IMR-90 (cell line): ENCODE data around the gene PREB. TPM values are rescaled to one million over a fixed set of nuclear protein-coding genes. Genes with fewer than 3 reads are reported as not detected.

Experiments used
- ATAC-seq: fragments of 200-7000 bp; cut with Tn5 transposase; 2 replicates; pipeline ENCODE4 v1.9.1; 2020; ENCODE audit warnings: low read depth, mild to moderate bottlenecking, moderate library complexity
- BruUV-seq: library from RNA; stranded (reverse); fragments of 400-500 nt; replicated peaks from 2 replicates; lab custom pipeline; 2021; lab: Mats Ljungman, UMichigan
- CTCF ChIA-PET: fragments of 300-600 bp; formaldehyde crosslinking; extraction: SDS; loops from one replicate; lab custom pipeline; 2021; ENCODE audit warnings: antibody characterized with exemption; lab: Yijun Ruan, JAX
- POLR2A ChIA-PET: fragments of 300-600 bp; sonication (Branson Sonifier 250); formaldehyde crosslinking; loops from one replicate; lab custom pipeline; 2022; ENCODE audit warnings: antibody characterized with exemption; ENCODE audit not compliant: unreplicated experiment; lab: Charles Lee
- DNase-seq: peaks from one replicate; pipeline ENCODE4 v3.0.0; 2013
- H2AFZ ChIP-seq: replicated peaks from 2 replicates; pipeline ENCODE3; 2013; ENCODE audit warnings: low read length, mild to moderate bottlenecking; ENCODE audit not compliant: poor library complexity
- H2AK5ac ChIP-seq: 2 replicates; pipeline ENCODE4 v1.6.1; 2013; ENCODE audit warnings: low read depth, low read length, inconsistent platforms
- H2AK9ac ChIP-seq: replicated peaks from 2 replicates; pipeline ENCODE3; 2013; ENCODE audit warnings: mild to moderate bottlenecking, low read depth, low read length, moderate library complexity; ENCODE audit not compliant: poor library complexity
- H2BK120ac ChIP-seq: 2 replicates; pipeline ENCODE4 v1.6.1; 2013; ENCODE audit warnings: low read depth, low read length, inconsistent platforms
- H2BK15ac ChIP-seq: 3 replicates; pipeline ENCODE4 v1.6.1; 2013; ENCODE audit warnings: low read depth, low read length, inconsistent platforms
- H2BK20ac ChIP-seq: 2 replicates; pipeline ENCODE4 v1.6.1; 2013; ENCODE audit warnings: low read depth, mild to moderate bottlenecking, inconsistent platforms, low read length, moderate library complexity
- H2BK5ac ChIP-seq: 2 replicates; pipeline ENCODE4 v1.6.1; 2013; ENCODE audit warnings: mild to moderate bottlenecking, low read depth, low read length, inconsistent platforms; ENCODE audit not compliant: poor library complexity, severe bottlenecking
- H3K14ac ChIP-seq: replicated peaks from 2 replicates; pipeline ENCODE4 v1.6.1; 2013; ENCODE audit warnings: low read depth, low read length, inconsistent platforms
- H3K18ac ChIP-seq: 2 replicates; pipeline ENCODE4 v1.6.1; 2013; ENCODE audit warnings: low read depth, low read length, control low read depth
- H3K23ac ChIP-seq: 2 replicates; pipeline ENCODE4 v1.6.1; 2013; ENCODE audit warnings: low read depth, low read length, inconsistent platforms
- H3K27ac ChIP-seq: 2 replicates; pipeline ENCODE4 v1.5.1; 2013; ENCODE audit warnings: mild to moderate bottlenecking, control low read depth, low read length; ENCODE audit not compliant: insufficient read depth
- H3K27me3 ChIP-seq: 2 replicates; pipeline ENCODE4 v1.6.1; 2013; ENCODE audit warnings: low read length; ENCODE audit not compliant: control insufficient read depth, insufficient read depth
- H3K36me3 ChIP-seq: 2 replicates; pipeline ENCODE4 v1.6.1; 2013; ENCODE audit warnings: low read length, mixed read lengths; ENCODE audit not compliant: control insufficient read depth, insufficient read depth
- H3K4ac ChIP-seq: 2 replicates; pipeline ENCODE4 v1.6.1; 2013; ENCODE audit warnings: low read depth, low read length, inconsistent platforms
- H3K4me1 ChIP-seq: 2 replicates; pipeline ENCODE4 v1.6.1; 2013; ENCODE audit warnings: low read length, mixed read lengths; ENCODE audit not compliant: control insufficient read depth, insufficient read depth
- H3K4me2 ChIP-seq: 2 replicates; pipeline ENCODE4 v1.6.1; 2013; ENCODE audit warnings: low read depth, mild to moderate bottlenecking, control low read depth, low read length, moderate library complexity
- H3K4me3 ChIP-seq: 2 replicates; pipeline ENCODE4 v1.5.1; 2013; ENCODE audit warnings: low read depth, mild to moderate bottlenecking, control low read depth, low read length, moderate library complexity; ENCODE audit not compliant: insufficient read depth
- H3K56ac ChIP-seq: 2 replicates; pipeline ENCODE4 v1.6.1; 2013; ENCODE audit warnings: low read length, inconsistent platforms; ENCODE audit not compliant: insufficient read depth; ENCODE audit errors: extremely low read depth
- H3K79me1 ChIP-seq, 2 experiments: 2 replicates each; pipeline ENCODE4 v1.6.1; 2013; ENCODE audit warnings: low read length in 2 of 2, inconsistent platforms in 1 of 2, low read depth in 1 of 2
- H3K9ac ChIP-seq: 2 replicates; pipeline ENCODE4 v1.6.1; 2013; ENCODE audit warnings: low read depth, low read length, control low read depth
- H3K9me1 ChIP-seq: 2 replicates; pipeline ENCODE4 v1.6.1; 2013; ENCODE audit warnings: low read length, inconsistent platforms; ENCODE audit not compliant: insufficient read depth
- H3K9me3 ChIP-seq: 2 replicates; pipeline ENCODE4 v1.6.1; 2013; ENCODE audit warnings: low read length; ENCODE audit not compliant: control insufficient read depth, insufficient read depth
- H4K20me1 ChIP-seq: 2 replicates; pipeline ENCODE4 v1.6.1; 2013; ENCODE audit warnings: low read length, inconsistent platforms; ENCODE audit not compliant: insufficient read depth
- H4K5ac ChIP-seq: 2 replicates; pipeline ENCODE4 v1.6.1; 2013; ENCODE audit warnings: mild to moderate bottlenecking, low read depth, low read length, control low read depth
- H4K8ac ChIP-seq, 2 experiments: 2 replicates each; pipeline ENCODE4 v1.6.1; 2013; ENCODE audit warnings: low read depth in 2 of 2, low read length in 2 of 2, control low read depth in 1 of 2, inconsistent platforms in 1 of 2
- H4K91ac ChIP-seq: 2 replicates; pipeline ENCODE4 v1.6.1; 2013; ENCODE audit warnings: low read depth, low read length, inconsistent platforms; ENCODE audit not compliant: insufficient read depth
- BHLHE40 ChIP-seq: fragments of 150-350 bp; IDR thresholded peaks from 2 replicates; pipeline ENCODE4 v1.6.1; 2016; ENCODE audit warnings: mild to moderate bottlenecking, low read depth, low read length
- FOS ChIP-seq: fragments of 150-350 bp; IDR thresholded peaks from 2 replicates; pipeline ENCODE4 v1.6.1; 2016; ENCODE audit warnings: low read depth, low read length
- MAFK ChIP-seq: IDR thresholded peaks from 2 replicates; pipeline ENCODE4 v1.6.1; 2012; ENCODE audit warnings: low read depth, low read length, improper control_type of control experiment
- MAZ ChIP-seq: IDR thresholded peaks from 2 replicates; pipeline ENCODE4 v1.6.1; 2012; ENCODE audit warnings: low read depth, mild to moderate bottlenecking, low read length, improper control_type of control experiment, moderate library complexity, borderline replicate concordance
- NFE2L2 ChIP-seq: fragments of 150-350 bp; IDR thresholded peaks from 2 replicates; pipeline ENCODE4 v1.6.1; 2016; ENCODE audit warnings: low read depth, mild to moderate bottlenecking, low read length
- POLR2A ChIP-seq: IDR thresholded peaks from 2 replicates; pipeline ENCODE4 v1.6.1; 2012; ENCODE audit warnings: mild to moderate bottlenecking, low read depth, low read length
- RFX5 ChIP-seq: IDR thresholded peaks from 2 replicates; pipeline ENCODE4 v1.8.0; 2012; ENCODE audit warnings: low read depth, mild to moderate bottlenecking, low read length, moderate library complexity
- WGBS, 2 experiments: methylation state at CpG; one replicate each; pipeline versions ENCODE4 v1.1.5 to v1.1.7; 2013; ENCODE audit warnings: missing lambda C conversion rate in 2 of 2; ENCODE audit not compliant: insufficient read length in 1 of 2; ENCODE audit errors: extremely low coverage in 2 of 2; 5-methylcytosine and 5-hydroxymethylcytosine counted together
- dilution Hi-C: fragments of 300-500 bp; cut with HindIII; formaldehyde crosslinking; loops from one replicate; pipeline ENCODE4 v1.14.3; 2018; ENCODE audit warnings: low sequenced_read_pairs; ENCODE audit not compliant: unreplicated experiment
- in situ Hi-C: fragments of 300-500 bp; cut with MboI; formaldehyde crosslinking; loops from 3 replicates; pipeline ENCODE4 v1.14.3; 2019; ENCODE audit warnings: low sequenced_read_pairs, inconsistent platforms, mixed read lengths
- intact Hi-C: fragments of 100-400 bp; cut with micrococcal nuclease; formaldehyde crosslinking; loops from 2 replicates; pipeline ENCODE4 v1.10.0; 2022
- polyA plus RNA-seq, 3 experiments: library from polyadenylated mRNA; depleted of rRNA; stranded (reverse); fragments of >200 nt; gene quantifications; 2 replicates each; pipeline ENCODE4 v1.2.3, GENCODE V29; 2012; ENCODE audit warnings: low replicate concordance in 1 of 3
- total RNA-seq: library from RNA; depleted of rRNA; stranded (reverse); fragments of >200 nt; gene quantifications from 2 replicates; pipeline ENCODE4 v1.2.3, GENCODE V29; 2012
- TF ChIP-seq, protein P1 (sequence below): fragments of 150-350 bp; IDR thresholded peaks from 2 replicates; pipeline ENCODE4 v1.6.1; 2016; ENCODE audit warnings: low read depth, mild to moderate bottlenecking, low read length, moderate library complexity, borderline replicate concordance

Gene PREB
- total and polyA plus RNA-seq, 2 of the 4 experiments (the other 2 are of a cell fraction) = 38.9 to 52.2 TPM

DNA sequence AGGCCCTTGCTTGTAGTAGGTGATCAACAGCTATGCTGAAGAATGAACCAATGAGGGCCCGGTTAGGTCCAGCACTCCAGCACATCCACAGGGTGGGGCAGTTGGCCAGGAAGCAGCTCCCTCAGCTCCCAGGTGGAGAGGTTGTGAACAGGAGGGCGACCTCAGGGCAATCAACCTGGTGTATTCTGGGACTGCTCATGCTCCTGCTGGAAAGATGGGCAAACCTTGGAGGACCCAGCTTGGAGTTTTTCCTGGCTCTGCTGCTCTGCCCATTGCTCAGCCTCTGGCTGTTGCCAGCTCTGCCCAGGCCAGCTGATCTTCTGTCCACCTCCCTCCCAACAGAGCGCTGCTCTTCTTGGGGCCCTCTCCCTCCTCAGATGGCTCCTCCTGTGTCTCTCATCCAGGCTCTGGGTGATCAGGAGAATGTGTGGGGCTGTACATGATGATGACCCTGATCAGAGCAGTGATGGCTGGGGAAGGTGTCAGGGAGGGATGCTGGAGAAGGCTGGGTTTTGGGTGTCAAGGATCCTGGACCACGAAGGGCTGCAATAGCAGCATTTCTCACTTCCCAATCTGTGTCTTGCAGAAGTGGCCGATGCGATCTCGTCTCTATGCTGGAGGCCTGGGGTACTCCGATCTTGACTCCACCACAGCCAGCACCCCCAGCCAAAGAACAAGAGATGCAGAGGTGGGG is 17.8 kb upstream of the PREB start:
- no peak overlapping the region for H3K56ac ChIP-seq
- in situ Hi-C loops (no loop called here), intact Hi-C loops (no loop called here), dilution Hi-C loops (no loop called here)
- H3K23ac ChIP-seq = no peak overlapping the region
- CTCF ChIA-PET = no interaction called here
- H4K5ac ChIP-seq = no peak overlapping the region
- H4K8ac ChIP-seq = no peak overlapping the region
- H3K4me2 ChIP-seq = no peak overlapping the region
- H2BK120ac ChIP-seq = no peak overlapping the region
- H2BK5ac ChIP-seq = no peak overlapping the region
- H3K9me3 ChIP-seq = no peaks in the 10 kb centered on the region
- no peak overlapping the region for H4K91ac ChIP-seq
- TF ChIP-seq FOS = no peak
- no peak for TF ChIP-seq MAZ
- TF ChIP-seq, protein P1, sequence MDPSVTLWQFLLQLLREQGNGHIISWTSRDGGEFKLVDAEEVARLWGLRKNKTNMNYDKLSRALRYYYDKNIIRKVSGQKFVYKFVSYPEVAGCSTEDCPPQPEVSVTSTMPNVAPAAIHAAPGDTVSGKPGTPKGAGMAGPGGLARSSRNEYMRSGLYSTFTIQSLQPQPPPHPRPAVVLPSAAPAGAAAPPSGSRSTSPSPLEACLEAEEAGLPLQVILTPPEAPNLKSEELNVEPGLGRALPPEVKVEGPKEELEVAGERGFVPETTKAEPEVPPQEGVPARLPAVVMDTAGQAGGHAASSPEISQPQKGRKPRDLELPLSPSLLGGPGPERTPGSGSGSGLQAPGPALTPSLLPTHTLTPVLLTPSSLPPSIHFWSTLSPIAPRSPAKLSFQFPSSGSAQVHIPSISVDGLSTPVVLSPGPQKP = no peak
- no peak for TF ChIP-seq POLR2A
- no peak for TF ChIP-seq NFE2L2
- TF ChIP-seq BHLHE40 = no peak
- no peak for TF ChIP-seq RFX5
- no peak for TF ChIP-seq MAFK
- ATAC-seq (no peak), DNase-seq (no peak)
- peaks cover 31% of the 10 kb centered on the region for H3K27me3 ChIP-seq
- H3K9me1 ChIP-seq = no peaks in the 10 kb centered on the region; the same call in 1 of the 2 replicates
- no peak overlapping the region for H2BK15ac ChIP-seq
- H3K4ac ChIP-seq = no peak overlapping the region
- no peak overlapping the region for H3K27ac ChIP-seq
- H3K4me3 ChIP-seq = no peak overlapping the region
- 94% methylated on average over 3 of the region's 8 CpGs; no CpG with 5 or more reads in 1 of the 2 experiments for WGBS, 2 experiments
- H3K36me3 ChIP-seq = no peaks in the 10 kb centered on the region
- H3K18ac ChIP-seq = no peak overlapping the region
- H4K20me1 ChIP-seq = no peaks in the 10 kb centered on the region; the same call in 1 of the 2 replicates
- no peak overlapping the region for H2BK20ac ChIP-seq
- BruUV-seq = no TSS peak
- H3K9ac ChIP-seq = no peak overlapping the region
- POLR2A ChIA-PET = no interaction called here
- no peaks in the 10 kb centered on the region for H3K4me1 ChIP-seq
- no peak overlapping the region for H3K14ac ChIP-seq
- H3K79me1 ChIP-seq = no peaks in the 10 kb centered on the region
- no peak overlapping the region for H2AK9ac ChIP-seq
- no peak overlapping the region for H2AFZ ChIP-seq
- no peak overlapping the region for H2AK5ac ChIP-seq
